ENCODE data around the gene PCSK6.

PCSK6 gene

DNA sequence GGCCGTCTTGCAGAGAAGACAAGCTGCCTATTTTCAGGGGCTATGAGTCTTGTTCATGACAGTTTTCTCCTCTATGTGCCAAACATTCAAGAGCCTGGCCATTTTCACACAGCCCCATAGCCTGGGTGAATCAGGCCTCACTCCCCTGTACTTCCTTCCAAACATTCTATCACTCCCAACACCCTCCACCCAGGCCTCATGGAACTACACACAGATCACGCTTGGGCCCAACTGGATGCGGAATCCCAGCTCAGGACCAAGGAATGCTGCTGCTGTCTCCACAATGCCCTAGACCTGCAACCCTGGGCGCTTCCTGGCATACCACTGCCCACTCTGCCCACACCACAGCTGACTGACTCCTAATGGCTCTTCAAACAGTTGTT lies 39.4 kb upstream of the PCSK6 start:
- TF ChIP-seq, protein P1, sequence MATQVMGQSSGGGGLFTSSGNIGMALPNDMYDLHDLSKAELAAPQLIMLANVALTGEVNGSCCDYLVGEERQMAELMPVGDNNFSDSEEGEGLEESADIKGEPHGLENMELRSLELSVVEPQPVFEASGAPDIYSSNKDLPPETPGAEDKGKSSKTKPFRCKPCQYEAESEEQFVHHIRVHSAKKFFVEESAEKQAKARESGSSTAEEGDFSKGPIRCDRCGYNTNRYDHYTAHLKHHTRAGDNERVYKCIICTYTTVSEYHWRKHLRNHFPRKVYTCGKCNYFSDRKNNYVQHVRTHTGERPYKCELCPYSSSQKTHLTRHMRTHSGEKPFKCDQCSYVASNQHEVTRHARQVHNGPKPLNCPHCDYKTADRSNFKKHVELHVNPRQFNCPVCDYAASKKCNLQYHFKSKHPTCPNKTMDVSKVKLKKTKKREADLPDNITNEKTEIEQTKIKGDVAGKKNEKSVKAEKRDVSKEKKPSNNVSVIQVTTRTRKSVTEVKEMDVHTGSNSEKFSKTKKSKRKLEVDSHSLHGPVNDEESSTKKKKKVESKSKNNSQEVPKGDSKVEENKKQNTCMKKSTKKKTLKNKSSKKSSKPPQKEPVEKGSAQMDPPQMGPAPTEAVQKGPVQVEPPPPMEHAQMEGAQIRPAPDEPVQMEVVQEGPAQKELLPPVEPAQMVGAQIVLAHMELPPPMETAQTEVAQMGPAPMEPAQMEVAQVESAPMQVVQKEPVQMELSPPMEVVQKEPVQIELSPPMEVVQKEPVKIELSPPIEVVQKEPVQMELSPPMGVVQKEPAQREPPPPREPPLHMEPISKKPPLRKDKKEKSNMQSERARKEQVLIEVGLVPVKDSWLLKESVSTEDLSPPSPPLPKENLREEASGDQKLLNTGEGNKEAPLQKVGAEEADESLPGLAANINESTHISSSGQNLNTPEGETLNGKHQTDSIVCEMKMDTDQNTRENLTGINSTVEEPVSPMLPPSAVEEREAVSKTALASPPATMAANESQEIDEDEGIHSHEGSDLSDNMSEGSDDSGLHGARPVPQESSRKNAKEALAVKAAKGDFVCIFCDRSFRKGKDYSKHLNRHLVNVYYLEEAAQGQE (IDR thresholded peaks at IDR 0.05; ENCODE audit: insufficient replicate concordance, low read depth) = no peak
- TF ChIP-seq SPI1 (IDR thresholded peaks at IDR 0.05; ENCODE audit: borderline replicate concordance, low read depth) (no peak), POLR2AphosphoS5 (IDR thresholded peaks at IDR 0.05; ENCODE audit: low read depth) (no peak), GABPA (IDR thresholded peaks at IDR 0.05; ENCODE audit: low read depth) (no peak)
- TF ChIP-seq, protein P2, sequence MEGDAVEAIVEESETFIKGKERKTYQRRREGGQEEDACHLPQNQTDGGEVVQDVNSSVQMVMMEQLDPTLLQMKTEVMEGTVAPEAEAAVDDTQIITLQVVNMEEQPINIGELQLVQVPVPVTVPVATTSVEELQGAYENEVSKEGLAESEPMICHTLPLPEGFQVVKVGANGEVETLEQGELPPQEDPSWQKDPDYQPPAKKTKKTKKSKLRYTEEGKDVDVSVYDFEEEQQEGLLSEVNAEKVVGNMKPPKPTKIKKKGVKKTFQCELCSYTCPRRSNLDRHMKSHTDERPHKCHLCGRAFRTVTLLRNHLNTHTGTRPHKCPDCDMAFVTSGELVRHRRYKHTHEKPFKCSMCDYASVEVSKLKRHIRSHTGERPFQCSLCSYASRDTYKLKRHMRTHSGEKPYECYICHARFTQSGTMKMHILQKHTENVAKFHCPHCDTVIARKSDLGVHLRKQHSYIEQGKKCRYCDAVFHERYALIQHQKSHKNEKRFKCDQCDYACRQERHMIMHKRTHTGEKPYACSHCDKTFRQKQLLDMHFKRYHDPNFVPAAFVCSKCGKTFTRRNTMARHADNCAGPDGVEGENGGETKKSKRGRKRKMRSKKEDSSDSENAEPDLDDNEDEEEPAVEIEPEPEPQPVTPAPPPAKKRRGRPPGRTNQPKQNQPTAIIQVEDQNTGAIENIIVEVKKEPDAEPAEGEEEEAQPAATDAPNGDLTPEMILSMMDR (IDR thresholded peaks at IDR 0.05; ENCODE audit: insufficient read depth, low read length) = no peak
- no peak for DNase-seq (ENCODE audit: low read depth in 1 of 2, low spot score in 1 of 2)
- no peaks in the 10 kb centered on the region for H3K27me3 ChIP-seq (ENCODE audit: insufficient read depth, poor library complexity, severe bottlenecking)
- peak overlapping the region; percentile 54 for H3K27ac ChIP-seq (replicated peaks)
- no peak overlapping the region for H3K4me3 ChIP-seq (replicated peaks; ENCODE audit: insufficient read depth, low read length)

DNA sequence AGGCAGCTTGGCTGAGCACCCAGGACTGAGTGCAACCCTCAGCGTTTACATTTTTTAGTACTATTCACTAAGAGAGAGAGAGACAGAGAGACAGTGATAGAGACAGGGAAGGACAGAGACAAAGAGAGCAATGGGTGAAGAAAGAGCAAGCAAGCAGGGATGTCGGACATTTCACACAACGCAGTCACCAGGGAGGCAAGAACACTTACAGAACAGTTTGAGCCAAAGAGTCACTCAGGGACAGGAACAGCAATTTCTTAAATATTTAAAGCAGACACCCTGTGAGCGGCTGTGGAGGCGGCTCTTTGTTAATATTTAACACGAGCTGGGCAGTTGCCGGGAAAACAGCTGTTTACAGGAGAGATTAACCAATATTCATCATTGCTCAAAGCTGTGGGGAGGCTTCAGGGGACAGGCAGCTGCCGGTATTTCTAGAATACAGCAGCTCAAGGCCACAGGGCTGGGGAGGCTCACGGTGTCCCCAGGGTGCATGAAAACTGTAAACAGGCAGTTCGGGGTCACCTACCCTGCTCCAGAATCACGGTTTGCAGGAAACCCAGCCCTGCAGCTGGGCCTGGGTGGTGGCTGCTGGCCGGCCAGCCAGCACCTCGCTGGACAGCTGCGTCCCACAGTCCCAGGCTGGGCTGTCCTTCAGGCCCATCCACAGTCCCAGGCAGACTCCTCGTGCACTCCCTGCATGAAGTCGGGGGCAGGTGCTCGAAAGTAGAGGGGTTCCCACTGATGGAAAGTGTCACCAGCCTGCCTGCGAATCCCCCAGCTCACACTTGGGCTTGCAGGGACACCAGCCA lies 38.8 kb upstream of the PCSK6 start:
- TF ChIP-seq, protein P2 (IDR thresholded peaks at IDR 0.05; ENCODE audit: insufficient read depth, low read length) = no peak
- TF ChIP-seq, protein P1 (IDR thresholded peaks at IDR 0.05; ENCODE audit: insufficient replicate concordance, low read depth) = no peak
- TF ChIP-seq POLR2AphosphoS5 (IDR thresholded peaks at IDR 0.05; ENCODE audit: low read depth) (no peak), SPI1 (IDR thresholded peaks at IDR 0.05; ENCODE audit: borderline replicate concordance, low read depth) (no peak), GABPA (IDR thresholded peaks at IDR 0.05; ENCODE audit: low read depth) (no peak)
- Histone ChIP-seq H3K27ac (replicated peaks) (peak overlapping the region; percentile 54), H3K27me3 (ENCODE audit: insufficient read depth, poor library complexity, severe bottlenecking) (no peaks in the 10 kb centered on the region), H3K4me3 (replicated peaks; ENCODE audit: insufficient read depth, low read length) (no peak overlapping the region)
- peak; percentile 33 to 72 for DNase-seq (ENCODE audit: low read depth in 1 of 2, low spot score in 1 of 2)

DNA sequence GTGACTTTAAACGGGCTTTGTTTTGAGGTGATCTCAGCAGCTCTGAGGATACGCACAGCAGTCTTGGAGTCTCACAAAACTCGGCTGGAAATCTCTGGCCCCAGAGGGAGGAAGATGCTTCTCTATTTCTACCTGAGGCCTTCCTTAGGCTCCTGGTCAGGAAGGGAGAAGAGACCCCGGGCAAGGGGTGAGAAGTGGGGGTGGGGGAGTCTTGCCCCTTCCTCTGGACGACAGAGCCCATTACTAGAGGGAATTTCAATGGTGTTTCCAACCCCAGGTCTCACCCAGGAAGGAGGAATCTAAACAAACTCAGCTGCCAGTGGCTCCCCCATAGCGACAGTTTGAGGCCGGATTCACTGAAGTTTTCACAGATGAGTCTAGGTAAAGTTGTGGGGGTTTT lies 37.4 kb upstream of the PCSK6 start:
- peak overlapping the region; percentile 54 for H3K27ac ChIP-seq (replicated peaks)
- no peak for DNase-seq (ENCODE audit: low read depth in 1 of 2, low spot score in 1 of 2)
- no peak overlapping the region for H3K4me3 ChIP-seq (replicated peaks; ENCODE audit: insufficient read depth, low read length)
- H3K27me3 ChIP-seq (ENCODE audit: insufficient read depth, poor library complexity, severe bottlenecking) = no peaks in the 10 kb centered on the region
- TF ChIP-seq, protein P1 (IDR thresholded peaks at IDR 0.05; ENCODE audit: insufficient replicate concordance, low read depth) = no peak
- TF ChIP-seq POLR2AphosphoS5 (IDR thresholded peaks at IDR 0.05; ENCODE audit: low read depth) = no peak
- TF ChIP-seq GABPA (IDR thresholded peaks at IDR 0.05; ENCODE audit: low read depth) = no peak
- TF ChIP-seq, protein P2 (IDR thresholded peaks at IDR 0.05; ENCODE audit: insufficient read depth, low read length) = no peak
- no peak for TF ChIP-seq SPI1 (IDR thresholded peaks at IDR 0.05; ENCODE audit: borderline replicate concordance, low read depth)

Measured in HL-60 (cell line).